HG03442 (cell line): ENCODE measurements around the gene DYNLT4.
"Not testable (repeated sequence)": the region's sequence is repeated elsewhere in the genome, so short reads cannot be mapped to it uniquely, and the experiment has no call there.

Experiments used
- ATAC-seq: cut with Tn5 transposase; IDR thresholded peaks from one replicate; pipeline ENCODE4 v1.9.1; 2021; ENCODE audit warnings: mild to moderate bottlenecking, moderate library complexity; ENCODE audit not compliant: unreplicated experiment

DYNLT4 gene

GRCh38 chr1:44810762-44811105, 3.6 kb upstream of the DYNLT4 start:
- ATAC-seq = not testable (repeated sequence)

GRCh38 chr1:44810101-44810761, 3.1 kb upstream of the DYNLT4 start:
- no peak for ATAC-seq

GRCh38 chr1:44808938-44809917, 2.1 kb upstream of the DYNLT4 start:
- ATAC-seq = peak; percentile 40

- peak; percentile 35 for ATAC-seq
Observed at GRCh38 chr1:44808063-44808937, 1.1 kb upstream of the DYNLT4 start, which contains the start of gene BTBD19. Gene BTBD19, plus strand, starts transcription at chr1:44808523. Its CDS starts 298 bp downstream, at chr1:44808821.

GRCh38 chr1:44807364-44808062, 362 bp upstream of the DYNLT4 start:
- ATAC-seq = peak; percentile 32

- ATAC-seq = no peak
Observed at GRCh38 chr1:44806025-44806703, 987 bp downstream of the DYNLT4 start.

- no peak for ATAC-seq
Observed at GRCh38 chr1:44805311-44806024, 1.7 kb downstream of the DYNLT4 start.

GRCh38 chr1:44803312-44804095, 3.6 kb downstream of the DYNLT4 start:
- no peak for ATAC-seq

GRCh38 chr1:44803062-44803311, 4.2 kb downstream of the DYNLT4 start:
- ATAC-seq = no peak

- ATAC-seq = no peak
Observed at GRCh38 chr1:44802306-44803061, 4.7 kb downstream of the DYNLT4 start.

- ATAC-seq = no peak
Observed at GRCh38 chr1:44801491-44802305, 5.5 kb downstream of the DYNLT4 start.

- peak; percentile 78 for ATAC-seq
Observed at GRCh38 chr1:44799770-44800584, 7.2 kb downstream of the DYNLT4 start, which contains the start of gene PLK3. Gene PLK3, plus strand, starts transcription at chr1:44800377. Its CDS starts 87 bp downstream, at chr1:44800464.

- ATAC-seq = no peak
Observed at GRCh38 chr1:44798481-44799365, 8.4 kb downstream of the DYNLT4 start.

- ATAC-seq = not testable (repeated sequence)
Observed at GRCh38 chr1:44797886-44798285, 9.3 kb downstream of the DYNLT4 start.
